Measurements from ENCODE around the gene IGBP1.
A peak's percentile ranks its signal among the peaks of the same experiment; 100 is the strongest.

Gene IGBP1

DNA sequence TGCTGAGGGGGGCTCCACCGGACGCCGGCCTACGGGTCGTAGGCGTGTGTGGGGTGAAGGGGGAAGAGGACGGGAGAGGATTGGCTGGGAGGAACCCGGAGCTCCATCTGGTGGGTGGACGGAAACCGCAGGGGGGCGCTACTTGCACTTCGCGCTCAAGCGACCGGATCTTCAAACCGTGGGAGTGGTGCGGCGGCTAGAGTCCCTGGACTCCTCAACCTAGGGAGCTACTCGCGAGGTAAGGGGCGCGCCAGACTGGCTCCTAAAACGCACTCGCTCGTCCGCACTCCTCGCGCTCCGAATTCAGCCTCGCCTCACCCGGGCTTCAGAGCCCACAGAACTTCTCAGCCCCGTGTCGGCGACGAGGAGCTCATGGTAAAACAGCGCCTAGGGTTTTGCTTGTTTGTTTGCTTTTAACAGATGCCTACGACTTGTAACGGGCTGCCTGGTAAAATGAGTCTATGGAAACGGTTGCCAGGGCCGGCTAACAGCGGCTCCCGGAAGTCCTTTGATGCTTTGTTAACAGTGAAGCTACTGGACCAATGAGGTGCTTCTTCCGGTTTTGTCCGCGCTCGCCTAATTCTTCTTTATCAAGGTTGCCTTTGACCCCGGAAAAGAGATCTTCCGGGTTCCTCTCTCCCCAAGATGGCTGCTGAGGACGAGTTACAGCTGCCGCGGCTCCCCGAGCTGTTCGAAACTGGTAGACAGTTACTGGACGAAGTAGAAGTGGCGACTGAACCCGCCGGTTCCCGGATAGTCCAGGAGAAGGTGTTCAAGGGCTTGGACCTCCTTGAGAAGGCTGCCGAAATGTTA lies at the start of gene IGBP1:
TSS of gene IGBP1 (plus strand) at position 145 of the 813 bp plus-strand sequence. CDS start at position 646, 501 bp downstream.
- peak; percentile 92 for TF ChIP-seq YY1 (IDR thresholded peaks at IDR 0.05; ENCODE audit: low read depth)
- peak; percentile 5; the same call in 1 of the 2 replicates for TF ChIP-seq RAD21 (IDR thresholded peaks at IDR 0.05; ENCODE audit: low read depth)
- TF ChIP-seq TAF1 (IDR thresholded peaks at IDR 0.05; ENCODE audit: low read depth), result 0 out of 2 replicates have a peak, but pooled peaks have one; percentile 38
- TF ChIP-seq EGR1 (IDR thresholded peaks at IDR 0.05), result 0 out of 2 replicates have a peak, but pooled peaks have one; percentile 60
- TF ChIP-seq, protein P1, sequence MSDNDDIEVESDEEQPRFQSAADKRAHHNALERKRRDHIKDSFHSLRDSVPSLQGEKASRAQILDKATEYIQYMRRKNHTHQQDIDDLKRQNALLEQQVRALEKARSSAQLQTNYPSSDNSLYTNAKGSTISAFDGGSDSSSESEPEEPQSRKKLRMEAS (IDR thresholded peaks at IDR 0.05), result no peak; the same call in none of the 2 replicates
- no peak for TF ChIP-seq FOXM1 (IDR thresholded peaks at IDR 0.05; ENCODE audit: borderline replicate concordance, low read depth)
- no peak for TF ChIP-seq TEAD4 (IDR thresholded peaks at IDR 0.05)

DNA sequence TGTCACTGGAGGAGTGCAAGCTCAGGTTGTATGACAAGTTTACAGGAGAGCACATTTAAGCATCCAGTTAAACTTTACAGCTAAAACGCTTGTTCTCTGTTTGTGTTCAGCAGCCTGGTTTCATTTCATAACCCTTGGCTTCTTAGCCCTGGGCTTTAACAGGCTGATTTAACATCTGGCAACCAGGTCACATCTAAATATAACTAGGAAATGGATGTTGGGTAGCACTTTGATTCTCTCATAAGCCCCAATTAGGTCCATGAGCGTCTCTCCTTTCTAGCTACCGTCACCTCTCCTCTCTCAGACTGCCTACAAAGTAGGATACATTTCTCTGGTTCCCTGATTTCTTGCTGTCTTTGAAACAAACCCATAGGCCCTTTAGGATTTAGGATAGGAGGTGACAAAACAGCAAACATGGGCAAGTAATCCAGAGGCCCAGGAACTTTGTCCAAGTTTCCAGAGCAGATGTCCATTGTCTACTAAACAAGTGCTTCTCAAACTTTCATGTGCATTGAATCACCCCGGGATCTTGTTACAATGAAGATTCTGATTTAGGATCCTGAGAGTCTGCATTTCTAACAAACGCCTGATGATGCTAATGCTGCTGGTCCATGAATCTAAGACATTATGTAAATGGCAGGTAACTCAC lies 48.5 kb upstream of the IGBP1 start:
- TF ChIP-seq, protein P2, sequence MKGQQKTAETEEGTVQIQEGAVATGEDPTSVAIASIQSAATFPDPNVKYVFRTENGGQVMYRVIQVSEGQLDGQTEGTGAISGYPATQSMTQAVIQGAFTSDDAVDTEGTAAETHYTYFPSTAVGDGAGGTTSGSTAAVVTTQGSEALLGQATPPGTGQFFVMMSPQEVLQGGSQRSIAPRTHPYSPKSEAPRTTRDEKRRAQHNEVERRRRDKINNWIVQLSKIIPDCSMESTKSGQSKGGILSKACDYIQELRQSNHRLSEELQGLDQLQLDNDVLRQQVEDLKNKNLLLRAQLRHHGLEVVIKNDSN (IDR thresholded peaks at IDR 0.05), result no peak

DNA sequence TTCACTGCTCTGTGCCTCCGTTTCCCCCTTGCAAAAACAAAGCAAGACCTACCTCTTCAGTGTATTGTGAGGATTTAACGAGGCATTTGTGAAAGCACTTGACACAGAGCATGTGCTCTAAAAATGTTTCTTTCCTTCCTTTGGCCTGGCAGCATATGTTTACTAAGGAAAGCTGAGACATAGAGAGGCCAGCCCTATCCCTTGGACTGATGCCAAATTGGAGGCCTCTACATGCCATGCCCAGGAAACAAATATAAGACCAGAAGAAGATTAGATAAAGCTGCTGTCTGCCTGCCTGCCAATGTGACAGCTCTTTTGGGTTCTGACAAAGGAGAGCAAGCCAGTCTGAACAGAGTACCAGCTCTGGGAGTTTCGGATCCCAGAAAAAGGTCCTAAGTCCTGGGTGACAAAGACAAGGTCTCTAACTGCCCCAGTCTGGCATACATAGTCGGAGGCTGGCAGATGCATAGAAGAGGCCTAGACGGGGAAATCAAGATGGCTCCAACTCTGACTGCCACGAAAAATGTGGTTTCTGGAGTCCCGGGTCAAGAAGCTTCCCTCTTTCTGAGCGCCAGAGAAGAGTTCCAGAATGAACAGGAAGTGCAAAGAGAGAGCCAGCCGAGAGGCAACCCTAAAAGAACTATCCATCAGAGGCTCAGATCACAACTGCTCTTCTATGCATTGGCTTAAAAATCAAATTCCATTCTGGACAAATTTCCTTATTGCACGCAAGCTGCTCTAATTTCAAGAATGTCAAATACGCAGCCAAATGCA lies 45.2 kb upstream of the IGBP1 start:
- TF ChIP-seq EP300 (IDR thresholded peaks at IDR 0.05; ENCODE audit: borderline replicate concordance) (no peak), YY1 (IDR thresholded peaks at IDR 0.05; ENCODE audit: low read depth) (no peak), CEBPB (IDR thresholded peaks at IDR 0.05) (no peak), EGR1 (IDR thresholded peaks at IDR 0.05) (no peak), RAD21 (IDR thresholded peaks at IDR 0.05; ENCODE audit: low read depth) (no peak), TAF1 (IDR thresholded peaks at IDR 0.05; ENCODE audit: low read depth) (no peak), TCF12 (IDR thresholded peaks at IDR 0.05; ENCODE audit: low read depth) (no peak), ZBTB7A (IDR thresholded peaks at IDR 0.05; ENCODE audit: low read depth) (no peak), NFIC (IDR thresholded peaks at IDR 0.05) (no peak), CREB1 (IDR thresholded peaks at IDR 0.05; ENCODE audit: low read depth) (no peak), FOXM1 (IDR thresholded peaks at IDR 0.05; ENCODE audit: borderline replicate concordance, low read depth) (no peak)
- TF ChIP-seq, protein P3, sequence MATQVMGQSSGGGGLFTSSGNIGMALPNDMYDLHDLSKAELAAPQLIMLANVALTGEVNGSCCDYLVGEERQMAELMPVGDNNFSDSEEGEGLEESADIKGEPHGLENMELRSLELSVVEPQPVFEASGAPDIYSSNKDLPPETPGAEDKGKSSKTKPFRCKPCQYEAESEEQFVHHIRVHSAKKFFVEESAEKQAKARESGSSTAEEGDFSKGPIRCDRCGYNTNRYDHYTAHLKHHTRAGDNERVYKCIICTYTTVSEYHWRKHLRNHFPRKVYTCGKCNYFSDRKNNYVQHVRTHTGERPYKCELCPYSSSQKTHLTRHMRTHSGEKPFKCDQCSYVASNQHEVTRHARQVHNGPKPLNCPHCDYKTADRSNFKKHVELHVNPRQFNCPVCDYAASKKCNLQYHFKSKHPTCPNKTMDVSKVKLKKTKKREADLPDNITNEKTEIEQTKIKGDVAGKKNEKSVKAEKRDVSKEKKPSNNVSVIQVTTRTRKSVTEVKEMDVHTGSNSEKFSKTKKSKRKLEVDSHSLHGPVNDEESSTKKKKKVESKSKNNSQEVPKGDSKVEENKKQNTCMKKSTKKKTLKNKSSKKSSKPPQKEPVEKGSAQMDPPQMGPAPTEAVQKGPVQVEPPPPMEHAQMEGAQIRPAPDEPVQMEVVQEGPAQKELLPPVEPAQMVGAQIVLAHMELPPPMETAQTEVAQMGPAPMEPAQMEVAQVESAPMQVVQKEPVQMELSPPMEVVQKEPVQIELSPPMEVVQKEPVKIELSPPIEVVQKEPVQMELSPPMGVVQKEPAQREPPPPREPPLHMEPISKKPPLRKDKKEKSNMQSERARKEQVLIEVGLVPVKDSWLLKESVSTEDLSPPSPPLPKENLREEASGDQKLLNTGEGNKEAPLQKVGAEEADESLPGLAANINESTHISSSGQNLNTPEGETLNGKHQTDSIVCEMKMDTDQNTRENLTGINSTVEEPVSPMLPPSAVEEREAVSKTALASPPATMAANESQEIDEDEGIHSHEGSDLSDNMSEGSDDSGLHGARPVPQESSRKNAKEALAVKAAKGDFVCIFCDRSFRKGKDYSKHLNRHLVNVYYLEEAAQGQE (IDR thresholded peaks at IDR 0.05; ENCODE audit: low read depth), result no peak
- TF ChIP-seq, protein P2 (IDR thresholded peaks at IDR 0.05), result no peak
- TF ChIP-seq, protein P1 (IDR thresholded peaks at IDR 0.05), result no peak

DNA sequence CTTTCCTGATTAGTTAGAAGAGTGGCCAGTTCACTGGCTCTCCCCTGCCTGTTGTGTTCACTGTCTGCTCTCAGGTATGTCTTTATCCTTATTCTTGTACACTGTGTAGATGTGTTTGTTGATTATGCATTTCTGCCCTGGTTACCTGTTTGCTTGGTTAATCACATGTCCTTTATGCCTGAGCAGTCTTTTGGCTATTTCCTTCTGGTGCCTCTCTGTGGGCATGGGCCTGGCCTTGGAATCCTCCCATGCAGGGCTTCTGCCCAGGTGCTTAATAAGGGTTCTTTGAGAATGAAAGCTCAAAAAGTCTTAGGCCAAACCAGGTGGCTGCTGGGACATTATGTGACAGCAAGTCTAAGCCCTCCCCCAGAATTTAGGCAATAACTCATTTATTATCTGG lies 44.5 kb upstream of the IGBP1 start:
- no peak for TF ChIP-seq FOXM1 (IDR thresholded peaks at IDR 0.05; ENCODE audit: borderline replicate concordance, low read depth)
- no peak for TF ChIP-seq EGR1 (IDR thresholded peaks at IDR 0.05)
- TF ChIP-seq NFIC (IDR thresholded peaks at IDR 0.05), result no peak
- TF ChIP-seq ZBTB7A (IDR thresholded peaks at IDR 0.05; ENCODE audit: low read depth), result no peak
- no peak for TF ChIP-seq YY1 (IDR thresholded peaks at IDR 0.05; ENCODE audit: low read depth)
- TF ChIP-seq, protein P1 (IDR thresholded peaks at IDR 0.05), result no peak

DNA sequence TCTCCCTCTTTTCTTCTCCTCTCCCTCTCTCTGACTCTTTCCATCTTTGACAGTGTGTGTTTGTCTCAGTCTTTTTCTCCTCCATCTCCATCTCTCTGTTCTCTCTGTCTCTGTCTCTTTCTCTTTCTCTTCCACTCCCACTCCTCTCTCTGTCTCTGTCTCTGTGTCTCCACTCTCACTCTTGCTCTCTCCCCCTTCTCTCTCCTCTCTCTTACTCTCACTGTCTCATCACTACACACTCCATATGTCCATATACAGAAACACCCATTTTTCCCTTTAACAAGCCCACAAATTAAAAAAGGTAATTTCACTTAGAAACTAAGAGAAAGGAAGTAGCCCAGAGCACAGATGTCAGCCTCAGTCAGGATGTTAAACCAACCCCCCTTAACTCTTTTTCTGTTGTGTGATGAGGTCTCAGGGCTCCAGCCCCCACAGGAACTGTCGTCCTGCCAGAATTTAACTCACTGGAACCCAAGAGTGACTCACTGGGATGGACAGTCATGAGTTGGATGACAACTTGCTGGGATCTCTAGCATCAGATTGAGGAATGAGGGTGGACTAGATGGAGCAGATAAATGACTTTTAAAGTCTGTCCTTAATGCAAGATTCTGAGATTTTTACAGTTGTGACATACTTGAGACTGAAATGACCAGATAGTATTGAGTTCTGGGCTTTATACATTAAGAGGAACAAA lies 43.5 kb upstream of the IGBP1 start:
- TF ChIP-seq EGR1 (IDR thresholded peaks at IDR 0.05) (no peak), EP300 (IDR thresholded peaks at IDR 0.05; ENCODE audit: borderline replicate concordance) (no peak), TEAD4 (IDR thresholded peaks at IDR 0.05) (no peak), RAD21 (IDR thresholded peaks at IDR 0.05; ENCODE audit: low read depth) (no peak), TCF12 (IDR thresholded peaks at IDR 0.05; ENCODE audit: low read depth) (no peak), NFIC (IDR thresholded peaks at IDR 0.05) (no peak), YY1 (IDR thresholded peaks at IDR 0.05; ENCODE audit: low read depth) (no peak), TAF1 (IDR thresholded peaks at IDR 0.05; ENCODE audit: low read depth) (no peak), ZBTB7A (IDR thresholded peaks at IDR 0.05; ENCODE audit: low read depth) (no peak), FOXM1 (IDR thresholded peaks at IDR 0.05; ENCODE audit: borderline replicate concordance, low read depth) (no peak), CREB1 (IDR thresholded peaks at IDR 0.05; ENCODE audit: low read depth) (no peak), CEBPB (IDR thresholded peaks at IDR 0.05) (no peak)
- TF ChIP-seq, protein P2 (IDR thresholded peaks at IDR 0.05), result no peak
- TF ChIP-seq, protein P3 (IDR thresholded peaks at IDR 0.05; ENCODE audit: low read depth), result no peak
- TF ChIP-seq, protein P1 (IDR thresholded peaks at IDR 0.05), result no peak

All from Ishikawa (cell line).